Urinary bladder (tissue), 4 donors: ENCODE results near the gene TLN1. TPM values are rescaled to one million over a fixed set of nuclear protein-coding genes. Genes with fewer than 3 reads are reported as not detected.

ENCODE experiments used
- DNase-seq: peaks from one replicate; pipeline ENCODE4 v3.0.0-alpha.2; 2015; ENCODE audit errors: extremely low spot score
- H3K27ac ChIP-seq: one replicate; pipeline ENCODE4 v1.5.1; 2013; ENCODE audit warnings: low read depth, mild to moderate bottlenecking, moderate library complexity
- H3K36me3 ChIP-seq: one replicate; pipeline ENCODE4 v1.6.1; 2013; ENCODE audit warnings: mild to moderate bottlenecking, moderate library complexity; ENCODE audit not compliant: insufficient read depth
- H3K4me1 ChIP-seq: one replicate; pipeline ENCODE4 v1.6.1; 2013; ENCODE audit warnings: mild to moderate bottlenecking, moderate library complexity; ENCODE audit not compliant: insufficient read depth
- H3K4me3 ChIP-seq: one replicate; pipeline ENCODE4 v1.5.1; 2013; ENCODE audit warnings: low read depth, low read length
- WGBS: extraction: QIAGEN DNeasy Blood & Tissue Kit; methylation state at CpG from one replicate; pipeline ENCODE4 v1.1.7; 2013; 5-methylcytosine and 5-hydroxymethylcytosine counted together
- polyA plus RNA-seq: library from polyadenylated mRNA; stranded (reverse); fragments of 200-250 nt; gene quantifications from one replicate; pipeline ENCODE4 v1.2.3, GENCODE V29; 2013
- total RNA-seq: library from RNA; depleted of rRNA; stranded (reverse); fragments of >200 nt; gene quantifications from one replicate; pipeline ENCODE4 v1.2.3, GENCODE V29; 2014
- donor health status: healthy with polysubstance abuse.
- donor health status: healthy.

The TLN1 gene
- total and polyA plus RNA-seq, 2 donors: 154 to 533 TPM

DNA sequence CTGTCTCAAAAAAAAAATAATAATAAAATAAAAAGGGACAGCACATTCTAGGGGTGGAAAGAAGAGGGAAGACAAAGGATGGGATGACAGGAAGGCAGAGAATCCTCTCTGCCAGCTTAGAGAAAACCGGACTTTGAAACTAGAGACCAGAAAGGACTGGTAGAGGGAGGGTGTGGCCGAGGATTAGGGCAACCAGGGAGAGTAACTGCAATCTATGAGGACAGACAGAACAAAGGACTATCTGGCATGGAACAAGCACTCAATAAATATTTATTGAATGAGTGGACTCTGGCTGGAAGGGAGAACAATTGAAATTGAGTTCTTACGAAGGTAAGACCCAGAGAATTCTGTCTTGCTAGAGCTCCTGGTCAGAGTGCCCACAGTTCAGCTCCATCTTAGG is 14.6 kb upstream of the TLN1 start:
- 38% methylated on average over 3 of the region's 3 CpGs for WGBS
- DNase-seq: no peak
- Histone ChIP-seq H3K4me3 (peak overlapping the region; percentile 76), H3K36me3 (no peaks in the 10 kb centered on the region), H3K4me1 (peaks cover 5% of the 10 kb centered on the region), H3K27ac (no peak overlapping the region)

DNA sequence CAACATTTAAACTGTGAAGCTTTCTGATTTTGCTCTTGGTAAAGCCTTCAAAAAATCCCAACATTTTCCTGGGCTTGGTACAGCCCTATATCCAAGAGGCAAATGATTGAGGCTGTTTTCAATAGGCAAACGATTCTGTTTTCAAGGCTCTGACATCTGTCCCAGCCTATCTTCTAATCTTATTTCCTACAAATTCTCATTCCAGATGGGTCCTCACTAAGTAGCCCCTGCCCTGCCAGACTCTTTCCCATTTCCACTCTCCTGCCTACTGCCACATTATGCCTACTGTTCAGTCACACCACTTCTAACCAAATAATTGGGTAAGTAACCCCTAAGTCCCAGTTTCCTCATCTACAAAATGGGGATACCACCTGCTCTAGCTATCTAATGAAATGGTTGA is 13.6 kb upstream of the TLN1 start:
- 61% methylated on average over 1 of the region's 1 CpG for WGBS
- Histone ChIP-seq H3K4me1 (peaks cover 5% of the 10 kb centered on the region), H3K36me3 (no peaks in the 10 kb centered on the region), H3K27ac (no peak overlapping the region), H3K4me3 (no peak overlapping the region)
- DNase-seq: no peak

DNA sequence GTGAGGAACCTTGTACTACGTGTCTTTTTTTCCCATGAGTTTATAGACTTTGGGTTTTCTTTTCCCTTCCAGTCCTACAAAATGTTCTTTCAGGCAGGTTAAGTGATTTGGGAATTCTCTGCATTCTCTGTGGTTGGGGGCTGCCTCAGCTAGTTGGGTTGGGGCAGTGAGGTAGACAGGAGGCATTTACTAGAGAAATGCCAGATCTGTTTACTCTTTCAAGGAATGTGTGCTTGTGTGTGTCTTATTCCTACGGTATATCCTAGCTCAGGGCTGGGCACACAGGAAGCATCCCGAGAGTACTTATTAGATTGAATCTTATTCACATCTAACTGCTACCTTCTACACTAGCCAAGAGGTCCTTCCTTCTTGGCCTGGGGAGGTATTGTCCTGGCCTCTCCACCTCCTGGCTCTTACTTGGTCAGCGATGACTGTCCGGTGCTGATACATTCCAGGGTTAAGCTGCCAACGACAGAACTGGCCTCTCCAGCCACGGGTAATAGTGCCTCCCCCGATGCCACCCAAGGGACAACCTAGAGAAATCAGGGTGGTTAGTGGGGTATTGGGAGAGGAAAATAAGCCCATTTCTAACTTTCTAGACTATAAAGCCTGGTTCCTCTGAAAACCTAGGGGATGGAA is 12.0 kb upstream of the TLN1 start:
- 82% methylated on average over 8 of the region's 8 CpGs for WGBS
- Histone ChIP-seq H3K27ac (no peak overlapping the region), H3K4me3 (no peak overlapping the region), H3K36me3 (no peaks in the 10 kb centered on the region), H3K4me1 (peaks cover 5% of the 10 kb centered on the region)
- DNase-seq: no peak

DNA sequence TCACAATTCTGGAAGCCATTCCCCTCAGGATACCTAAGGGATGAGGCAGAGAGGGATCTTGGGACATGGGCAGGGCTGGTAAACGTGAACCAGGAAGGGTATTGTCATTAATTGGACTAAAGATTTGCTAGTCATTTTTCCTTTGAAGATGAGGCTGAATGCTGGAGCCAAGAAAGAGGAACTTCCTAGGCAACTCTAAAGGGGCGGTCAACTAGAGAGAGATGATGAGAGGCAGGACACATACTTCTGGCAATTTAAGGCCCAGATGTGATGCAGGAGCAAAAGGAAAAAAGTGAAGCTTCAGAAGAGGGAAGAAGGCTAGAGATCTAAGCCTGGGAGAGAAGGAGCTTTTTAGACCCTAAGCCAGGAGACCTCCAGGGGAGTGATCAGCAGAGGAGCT is 11.5 kb upstream of the TLN1 start:
- Histone ChIP-seq H3K4me1 (peaks cover 5% of the 10 kb centered on the region), H3K27ac (no peak overlapping the region), H3K4me3 (no peak overlapping the region), H3K36me3 (no peaks in the 10 kb centered on the region)
- no peak for DNase-seq
- 64% methylated on average over 2 of the region's 2 CpGs for WGBS

DNA sequence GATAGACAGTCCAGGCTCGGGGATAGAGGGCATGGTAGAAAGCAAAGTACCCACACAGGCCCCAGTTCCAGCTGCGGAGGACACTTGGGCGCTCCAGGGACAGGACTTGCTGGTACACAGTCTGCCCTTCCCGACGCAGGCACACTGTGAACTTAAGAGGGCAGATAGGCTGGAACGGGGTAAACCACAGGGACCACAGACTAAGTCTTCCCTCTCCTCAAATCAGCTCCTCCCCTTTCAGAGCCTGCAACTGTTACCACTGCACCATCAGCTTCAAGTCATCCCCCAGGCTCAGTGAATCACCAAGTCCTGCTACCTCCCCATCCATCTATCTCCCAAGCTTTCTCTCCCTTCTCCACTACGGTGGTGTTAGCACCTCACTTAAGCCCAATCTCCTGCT is 9.7 kb upstream of the TLN1 start:
- Histone ChIP-seq H3K27ac (no peak overlapping the region), H3K4me3 (no peak overlapping the region), H3K4me1 (peaks cover under 1% of the 10 kb centered on the region), H3K36me3 (no peaks in the 10 kb centered on the region)
- 88% methylated on average over 7 of the region's 7 CpGs for whole genome bisulfite sequencing
- DNase-seq: no peak

DNA sequence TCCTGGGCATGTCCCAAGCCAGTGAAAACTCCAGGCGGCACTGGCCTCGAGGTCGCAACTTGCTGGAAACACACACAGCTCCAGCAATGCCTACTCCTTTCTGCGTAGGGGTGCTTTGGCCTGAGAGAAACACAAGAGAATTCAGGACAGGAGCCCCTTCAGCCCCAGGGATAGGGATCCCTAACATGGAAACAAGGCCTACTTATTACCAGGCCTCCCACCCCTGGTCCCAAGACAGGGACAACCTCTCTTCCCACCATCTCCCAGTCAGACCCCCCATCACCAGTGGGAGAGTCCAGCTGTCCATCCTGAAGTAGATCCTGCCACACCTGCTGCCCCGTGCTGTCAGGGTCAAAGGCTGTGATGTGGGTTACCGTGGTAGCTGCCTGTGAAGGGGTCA is 8.2 kb upstream of the TLN1 start:
- Histone ChIP-seq H3K36me3 (no peaks in the 10 kb centered on the region), H3K4me1 (no peaks in the 10 kb centered on the region), H3K27ac (no peak overlapping the region), H3K4me3 (no peak overlapping the region)
- DNase-seq: no peak
- 90% methylated on average over 6 of the region's 6 CpGs for WGBS

DNA sequence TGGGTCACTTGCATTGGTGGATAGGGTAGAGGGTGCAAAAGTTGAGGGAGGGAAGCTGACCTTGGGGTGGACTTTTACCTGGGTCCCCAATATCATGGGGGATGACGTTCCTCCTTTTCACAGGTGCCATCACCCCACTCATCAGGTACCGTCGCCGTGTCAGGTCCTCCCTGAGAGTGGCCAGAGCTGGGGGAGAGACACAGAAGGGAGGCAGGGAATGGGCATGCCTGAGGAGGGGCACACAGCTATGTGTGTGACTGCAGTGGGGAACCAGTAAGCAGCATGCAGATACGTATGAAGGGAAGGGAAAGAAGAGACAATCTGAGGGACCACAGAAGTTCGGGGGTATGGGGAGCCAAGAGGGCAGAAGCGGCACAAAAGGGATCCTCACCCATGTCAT is 6.9 kb upstream of the TLN1 start:
- H3K36me3 ChIP-seq: no peaks in the 10 kb centered on the region
- DNase-seq: no peak
- no peak overlapping the region for H3K4me3 ChIP-seq
- no peaks in the 10 kb centered on the region for H3K4me1 ChIP-seq
- H3K27ac ChIP-seq: no peak overlapping the region
- 90% methylated on average over 7 of the region's 7 CpGs for WGBS

DNA sequence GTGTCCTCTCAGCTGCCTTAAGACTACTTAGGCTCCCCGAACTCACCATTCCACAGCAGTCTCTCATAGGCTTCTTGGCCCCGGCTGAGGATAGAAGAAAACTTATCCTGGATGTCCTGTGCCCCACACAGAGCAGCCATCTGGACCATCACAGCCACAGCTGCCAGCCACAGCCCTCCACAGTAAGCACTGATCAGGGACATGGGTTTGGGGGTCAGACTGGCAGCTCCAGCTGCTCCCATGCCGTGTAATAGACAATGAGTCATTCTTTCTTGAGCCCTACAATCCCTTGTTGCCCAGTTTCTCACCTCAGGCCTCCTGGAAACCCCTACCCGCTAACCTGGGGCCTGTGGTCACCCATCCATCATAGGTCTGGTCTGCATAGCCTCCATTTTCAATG is 6.2 kb upstream of the TLN1 start:
- DNase-seq: no peak
- 71% methylated on average over 4 of the region's 4 CpGs for WGBS
- no peak overlapping the region for H3K4me3 ChIP-seq
- H3K4me1 ChIP-seq: no peaks in the 10 kb centered on the region
- H3K36me3 ChIP-seq: no peaks in the 10 kb centered on the region
- no peak overlapping the region for H3K27ac ChIP-seq

DNA sequence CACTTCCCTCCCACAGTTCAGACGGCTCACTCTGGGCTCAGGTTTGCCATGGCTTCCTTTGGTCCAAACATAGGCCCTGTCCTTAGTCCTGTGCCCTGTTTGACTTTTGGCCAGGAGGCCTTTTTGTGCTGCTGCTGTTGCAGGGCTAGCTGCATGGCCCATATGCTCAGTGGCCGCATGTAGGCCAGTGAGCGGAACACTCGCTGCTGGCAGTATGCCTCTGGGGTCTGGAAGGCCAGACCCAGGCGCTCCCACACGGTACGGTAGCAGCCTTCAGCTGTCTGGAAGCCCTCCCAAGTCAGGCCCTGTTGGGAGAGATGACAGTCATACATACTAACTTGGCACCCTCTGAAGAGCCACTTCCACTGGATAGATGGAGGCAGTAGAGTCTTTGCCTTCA is 5.1 kb upstream of the TLN1 start:
- H3K36me3 ChIP-seq: no peaks in the 10 kb centered on the region
- WGBS: 72% methylated on average over 7 of the region's 7 CpGs

DNA sequence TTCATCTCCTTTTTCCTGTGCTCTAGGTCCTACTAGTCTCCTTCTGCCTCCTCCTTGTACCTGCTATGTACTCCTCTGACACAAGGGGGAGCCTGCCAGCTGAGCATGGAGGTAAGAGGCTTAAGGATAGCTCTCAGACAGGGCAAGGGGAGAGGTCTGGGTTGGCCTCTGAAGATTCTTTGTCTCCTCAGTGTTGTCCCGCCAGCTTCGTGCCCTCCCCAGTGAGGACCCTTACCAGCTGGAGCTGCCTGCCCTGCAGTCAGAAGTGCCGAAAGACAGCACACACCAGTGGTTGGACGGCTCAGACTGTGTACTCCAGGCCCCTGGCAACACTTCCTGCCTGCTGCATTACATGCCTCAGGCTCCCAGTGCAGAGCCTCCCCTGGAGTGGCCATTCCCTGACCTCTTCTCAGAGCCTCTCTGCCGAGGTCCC is 4.2 kb upstream of the TLN1 start:
- H3K4me3 ChIP-seq: no peak overlapping the region
- no peaks in the 10 kb centered on the region for H3K4me1 ChIP-seq
- no peak overlapping the region for H3K27ac ChIP-seq
- no peaks in the 10 kb centered on the region for H3K36me3 ChIP-seq
- WGBS: 41% methylated on average over 5 of the region's 5 CpGs
- DNase-seq: no peak

More for the DNA sequence above, 5.1 kb upstream of the TLN1 start:
- DNase-seq: no peak
- no peaks in the 10 kb centered on the region for H3K4me1 ChIP-seq
- no peak overlapping the region for H3K4me3 ChIP-seq
- H3K27ac ChIP-seq: no peak overlapping the region

DNA sequence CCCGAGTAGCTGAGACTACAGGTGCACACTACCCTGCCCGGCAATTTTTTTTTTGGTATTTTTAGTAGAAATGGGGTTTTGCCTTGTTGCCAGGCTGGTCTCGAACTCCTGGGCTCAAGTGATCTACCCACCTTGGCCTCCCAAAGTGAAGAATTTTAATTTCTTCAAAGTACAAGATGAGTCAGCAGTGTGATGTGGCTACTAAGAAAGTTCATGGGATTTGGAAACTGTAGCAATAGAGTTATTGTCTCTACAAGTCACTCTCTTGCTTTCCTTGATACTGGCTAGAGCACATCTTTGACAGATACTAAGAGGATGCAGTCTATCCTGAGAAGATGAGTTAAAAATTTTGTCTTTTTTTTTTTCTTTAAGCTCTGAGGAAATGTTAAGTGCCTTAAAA is 2.1 kb upstream of the TLN1 start:
- WGBS: 92% methylated on average over 3 of the region's 3 CpGs
- H3K36me3 ChIP-seq: no peaks in the 10 kb centered on the region
- peaks cover 4% of the 10 kb centered on the region for H3K4me1 ChIP-seq
- DNase-seq: no peak
- H3K4me3 ChIP-seq: no peak overlapping the region
- no peak overlapping the region for H3K27ac ChIP-seq

DNA sequence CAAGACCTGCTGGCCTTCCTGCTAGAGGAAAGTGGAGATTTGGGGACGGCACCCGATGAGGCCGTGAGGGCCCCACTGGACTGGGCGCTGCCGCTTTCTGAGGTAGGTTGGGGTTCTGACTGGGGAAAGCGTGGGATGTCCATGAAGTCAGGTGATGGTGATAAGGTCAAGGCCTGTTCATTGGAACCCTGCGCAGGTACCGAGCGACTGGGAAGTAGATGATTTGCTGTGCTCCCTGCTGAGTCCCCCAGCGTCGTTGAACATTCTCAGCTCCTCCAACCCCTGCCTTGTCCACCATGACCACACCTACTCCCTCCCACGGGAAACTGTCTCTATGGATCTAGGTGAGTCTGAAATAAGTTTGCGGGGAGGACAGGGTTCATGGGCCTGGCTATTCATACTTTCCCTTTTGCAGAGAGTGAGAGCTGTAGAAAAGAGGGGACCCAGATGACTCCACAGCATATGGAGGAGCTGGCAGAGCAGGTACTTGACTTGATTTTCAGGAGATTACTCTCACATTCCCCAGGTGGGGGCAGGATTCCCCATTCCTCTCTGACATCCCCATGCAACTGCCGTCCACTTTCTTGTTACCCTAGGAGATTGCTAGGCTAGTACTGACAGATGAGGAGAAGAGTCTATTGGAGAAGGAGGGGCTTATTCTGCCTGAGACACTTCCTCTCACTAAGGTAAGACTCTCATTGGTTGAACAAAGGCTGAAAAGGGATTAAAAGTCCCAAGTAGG is 976 bp upstream of the TLN1 start:
- Histone ChIP-seq H3K36me3 (no peaks in the 10 kb centered on the region), H3K4me3 (peak overlapping the region; percentile 73), H3K4me1 (peaks cover 4% of the 10 kb centered on the region), H3K27ac (peak overlapping the region; percentile 94)
- no peak for DNase-seq
- WGBS: under 1% methylated on average over 14 of the region's 14 CpGs

DNA sequence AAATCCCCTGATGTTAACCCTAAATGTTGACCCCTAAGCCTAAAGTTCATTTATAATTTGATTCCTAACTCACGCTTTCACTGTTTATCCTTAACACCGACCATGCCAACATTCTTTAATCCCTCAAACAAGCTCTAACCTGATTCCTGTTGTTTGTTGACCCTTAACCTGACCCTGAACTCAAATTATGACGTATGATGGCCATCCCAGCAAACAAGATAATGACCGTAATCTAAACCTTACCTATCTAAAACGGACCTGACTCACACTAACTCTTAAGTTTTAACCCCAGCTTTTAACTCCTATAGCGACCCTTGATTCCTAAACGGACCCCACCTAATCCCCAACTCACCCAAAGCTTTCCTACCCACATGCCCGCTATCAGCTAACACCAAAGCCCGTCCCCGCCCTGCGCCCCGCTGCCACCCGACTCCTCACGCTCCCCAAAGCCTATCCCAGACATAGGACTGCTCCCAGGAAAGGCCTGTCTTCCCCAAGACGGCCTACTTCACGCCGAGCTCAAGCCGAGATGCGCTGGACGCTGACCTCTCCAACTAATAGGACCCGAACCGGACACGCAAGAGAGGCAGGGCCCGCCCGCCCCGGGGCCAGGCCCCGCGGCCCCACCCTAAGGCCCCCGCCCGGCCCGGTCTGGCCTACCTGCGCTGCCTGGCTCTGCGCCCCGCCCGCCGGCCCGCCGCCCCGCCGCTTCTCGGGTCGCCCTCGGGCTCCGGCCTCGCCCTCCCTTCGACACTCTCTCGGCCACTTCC is 395 bp downstream of the TLN1 start:
- H3K4me1 ChIP-seq: peaks cover 4% of the 10 kb centered on the region
- under 1% methylated on average over 47 of the region's 47 CpGs for WGBS
- H3K36me3 ChIP-seq: no peaks in the 10 kb centered on the region
- peak overlapping the region; percentile 73 for H3K4me3 ChIP-seq
- peak overlapping the region; percentile 97 for H3K27ac ChIP-seq
- no peak for DNase-seq

DNA sequence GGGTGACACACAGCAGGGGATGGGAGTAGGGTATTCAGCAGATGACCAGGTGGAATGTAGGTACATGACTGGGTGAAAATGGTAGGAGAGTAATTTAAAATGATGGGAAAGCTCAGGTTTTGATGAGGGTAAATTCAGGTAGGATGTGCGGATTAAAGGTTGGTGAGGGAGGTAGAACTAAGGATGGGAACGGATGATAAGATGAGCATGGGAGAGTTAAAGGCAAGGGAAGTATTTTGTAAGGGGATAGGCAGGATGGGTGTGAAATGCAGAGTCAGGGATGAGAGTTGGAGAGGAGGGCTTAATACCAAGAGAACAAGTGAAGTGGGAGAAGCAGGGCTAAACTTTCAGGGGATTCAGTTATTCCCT is 1.5 kb downstream of the TLN1 start:
- 58% methylated on average over 2 of the region's 2 CpGs for WGBS
- no peak for DNase-seq
- Histone ChIP-seq H3K27ac (peak overlapping the region; percentile 16), H3K36me3 (no peaks in the 10 kb centered on the region), H3K4me1 (peaks cover 4% of the 10 kb centered on the region), H3K4me3 (peak overlapping the region; percentile 73)
